Right renal cortex interstitium (tissue), 3 donors: ENCODE measurements around the gene PTPN13. TPM values are rescaled to one million over a fixed set of nuclear protein-coding genes. Genes with fewer than 3 reads are reported as not detected.

Experiments
- DNase-seq, 3 donors: peaks; one replicate each; pipeline ENCODE4 v3.0.0-alpha.2; 2013; ENCODE audit warnings: low read depth in 3 of 3, low spot score in 2 of 3
- polyA plus RNA-seq, 3 donors: library from polyadenylated mRNA; unstranded; fragments of 120-200 nt; gene quantifications; one replicate each; pipeline ENCODE4 v1.2.1, GENCODE V29; 2013; ENCODE audit not compliant: insufficient read length in 3 of 3

Gene PTPN13
- polyA plus RNA-seq, 3 donors, result 128 to 161 (median 139) TPM

DNA sequence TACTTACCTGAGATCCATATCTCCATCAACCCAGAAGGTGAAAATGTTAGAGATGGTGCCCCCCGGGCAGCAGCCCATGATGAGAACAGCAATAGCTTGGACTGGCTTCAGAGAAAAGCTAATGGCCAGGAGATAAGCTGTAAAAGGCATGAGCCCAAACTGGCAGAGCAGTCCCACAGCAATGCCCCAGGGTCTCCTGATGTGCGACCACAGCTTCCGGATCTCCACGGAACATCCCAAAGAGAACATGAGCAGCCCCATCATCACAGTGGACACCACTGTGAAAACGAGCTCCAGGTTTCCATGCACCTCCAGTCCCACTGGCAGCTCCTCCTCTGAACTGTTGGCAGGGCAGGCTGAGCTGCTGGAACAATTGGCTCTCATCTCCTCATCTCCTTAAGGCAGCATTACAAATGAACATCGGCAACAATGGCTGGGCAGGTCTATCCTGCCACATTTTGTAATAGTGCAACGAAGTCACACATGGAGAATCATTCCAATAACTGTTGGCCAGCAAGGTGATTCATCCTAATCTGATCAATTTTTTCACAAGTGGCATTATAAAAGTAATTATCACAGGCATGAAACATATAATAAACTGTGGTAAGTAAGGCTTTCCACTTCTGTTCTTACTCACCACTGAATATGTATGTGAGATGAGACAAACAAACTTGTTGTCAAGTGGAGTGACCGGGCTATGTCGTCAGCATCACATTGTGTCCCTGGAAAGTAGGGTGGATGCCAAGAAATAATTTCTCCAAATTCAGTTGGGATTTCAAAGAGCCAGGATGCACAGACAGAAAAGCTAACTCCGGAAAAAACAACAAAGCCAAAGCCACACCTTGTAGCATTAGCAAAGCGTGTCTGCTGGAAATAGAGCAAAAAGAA, 254.9 kb downstream of the PTPN13 start, which contains the start of gene SLC10A6:
Gene SLC10A6 (minus strand): TSS at position 653 of the 888 bp plus-strand sequence. CDS start 269 bp downstream, at position 384.
- DNase-seq, result no peak

DNA sequence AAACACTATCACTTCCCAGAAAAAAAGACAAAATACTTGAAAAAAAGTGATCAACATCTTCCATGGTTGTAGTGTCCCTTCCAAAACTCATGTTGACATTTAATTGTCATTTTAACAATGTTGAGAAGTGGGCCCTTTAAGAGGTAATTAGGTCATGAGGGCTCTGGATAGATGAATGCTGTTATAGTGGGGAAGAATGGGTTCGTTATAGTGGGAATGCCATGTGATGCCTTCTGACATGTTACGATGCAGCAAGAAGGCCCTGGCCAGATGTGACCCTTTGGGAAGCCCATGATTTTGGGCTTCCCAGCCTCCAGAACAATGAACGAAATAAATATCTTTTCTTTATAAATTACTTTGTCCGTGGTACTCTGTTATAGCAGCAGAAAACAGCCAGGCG, 259.1 kb downstream of the PTPN13 start:
- no peak for DNase-seq

DNA sequence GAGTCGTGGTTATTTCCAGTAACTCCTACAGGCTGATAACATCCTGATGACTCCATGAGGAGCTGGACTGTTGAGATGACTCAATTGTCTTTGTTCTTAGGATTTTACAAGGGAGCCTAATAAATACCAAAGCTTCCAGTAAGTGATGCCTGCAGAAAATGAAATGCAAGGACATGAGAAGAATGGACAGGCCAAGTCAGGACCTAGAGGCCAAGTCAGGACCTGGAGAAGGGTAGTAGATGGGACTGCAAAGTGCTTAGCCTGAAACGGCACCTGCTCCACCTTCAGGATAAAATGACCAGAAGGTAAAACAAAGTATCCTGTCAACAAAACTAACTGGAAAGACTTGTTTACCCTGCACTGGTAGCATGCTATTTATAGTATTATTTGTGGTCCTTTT, 261.5 kb downstream of the PTPN13 start:
- DNase-seq, result no peak

GRCh38 chr4:86856896-86857295, 262.8 kb downstream of the PTPN13 start:
- no peak for DNase-seq

- no peak for DNase-seq
These were observed 263.4 kb downstream of the PTPN13 start for GRCh38 chr4:86857341-86858052.

Other genes starting within 250 kb of the PTPN13 start
- 10 to 100 TPM; 53.5 to 61.7 (median 55.2) TPM for gene MAPK10, start 234.3 kb upstream of the PTPN13 start, polyA plus RNA-seq